Measurements from ENCODE around the gene MUC4.

The MUC4 gene

GRCh38 chr3:195854628-195855294 lies 43.0 kb upstream of the MUC4 start:
- H3K36me3 ChIP-seq (ENCODE audit: control insufficient read depth, low read length): no peaks in the 10 kb centered on the region
- no peaks in the 10 kb centered on the region for H3F3A ChIP-seq (ENCODE audit: control insufficient read depth, insufficient read depth)
- no peaks in the 10 kb centered on the region for H3K9me3 ChIP-seq (ENCODE audit: control insufficient read depth, insufficient read depth, low read length)
- H3K4me2 ChIP-seq (ENCODE audit: low read length): no peak overlapping the region
- H3K4me3 ChIP-seq (ENCODE audit: low read length): no peak overlapping the region
- H3K27me3 ChIP-seq (ENCODE audit: control insufficient read depth, low read length): no peaks in the 10 kb centered on the region
- H4K20me1 ChIP-seq (ENCODE audit: control insufficient read depth, insufficient read depth, low read depth, low read length): no peaks in the 10 kb centered on the region
- H3K4me1 ChIP-seq (ENCODE audit: control insufficient read depth, low read length): peaks cover 3% of the 10 kb centered on the region; the same call in 1 of the 2 replicates
- no peak overlapping the region for H3K27ac ChIP-seq (ENCODE audit: low read depth, low read length)
- TF ChIP-seq, protein P1, sequence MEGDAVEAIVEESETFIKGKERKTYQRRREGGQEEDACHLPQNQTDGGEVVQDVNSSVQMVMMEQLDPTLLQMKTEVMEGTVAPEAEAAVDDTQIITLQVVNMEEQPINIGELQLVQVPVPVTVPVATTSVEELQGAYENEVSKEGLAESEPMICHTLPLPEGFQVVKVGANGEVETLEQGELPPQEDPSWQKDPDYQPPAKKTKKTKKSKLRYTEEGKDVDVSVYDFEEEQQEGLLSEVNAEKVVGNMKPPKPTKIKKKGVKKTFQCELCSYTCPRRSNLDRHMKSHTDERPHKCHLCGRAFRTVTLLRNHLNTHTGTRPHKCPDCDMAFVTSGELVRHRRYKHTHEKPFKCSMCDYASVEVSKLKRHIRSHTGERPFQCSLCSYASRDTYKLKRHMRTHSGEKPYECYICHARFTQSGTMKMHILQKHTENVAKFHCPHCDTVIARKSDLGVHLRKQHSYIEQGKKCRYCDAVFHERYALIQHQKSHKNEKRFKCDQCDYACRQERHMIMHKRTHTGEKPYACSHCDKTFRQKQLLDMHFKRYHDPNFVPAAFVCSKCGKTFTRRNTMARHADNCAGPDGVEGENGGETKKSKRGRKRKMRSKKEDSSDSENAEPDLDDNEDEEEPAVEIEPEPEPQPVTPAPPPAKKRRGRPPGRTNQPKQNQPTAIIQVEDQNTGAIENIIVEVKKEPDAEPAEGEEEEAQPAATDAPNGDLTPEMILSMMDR (IDR thresholded peaks at IDR 0.05; ENCODE audit: low read depth, low read length, poor library complexity, severe bottlenecking): no peak
- no peak for TF ChIP-seq EZH2phosphoT487 (IDR thresholded peaks at IDR 0.05; ENCODE audit: borderline replicate concordance, low read length)
- H3K9me2 ChIP-seq (replicated peaks; ENCODE audit: control insufficient read depth, low read length): no peaks in the 10 kb centered on the region
- H3K79me2 ChIP-seq (ENCODE audit: control insufficient read depth, low read length): no peaks in the 10 kb centered on the region

GRCh38 chr3:195853996-195854395 lies 42.3 kb upstream of the MUC4 start:
- Histone ChIP-seq H3K79me2 (ENCODE audit: control insufficient read depth, low read length) (no peaks in the 10 kb centered on the region), H3K4me3 (ENCODE audit: low read length) (no peak overlapping the region), H4K20me1 (ENCODE audit: control insufficient read depth, insufficient read depth, low read depth, low read length) (no peaks in the 10 kb centered on the region), H3K36me3 (ENCODE audit: control insufficient read depth, low read length) (no peaks in the 10 kb centered on the region), H3K27me3 (ENCODE audit: control insufficient read depth, low read length) (peaks cover 6% of the 10 kb centered on the region; the same call in 1 of the 2 replicates), H3K9me3 (ENCODE audit: control insufficient read depth, insufficient read depth, low read length) (no peaks in the 10 kb centered on the region), H3K4me1 (ENCODE audit: control insufficient read depth, low read length) (no peaks in the 10 kb centered on the region), H3F3A (ENCODE audit: control insufficient read depth, insufficient read depth) (no peaks in the 10 kb centered on the region), H3K27ac (ENCODE audit: low read depth, low read length) (no peak overlapping the region), H3K4me2 (ENCODE audit: low read length) (no peak overlapping the region), H3K9me2 (replicated peaks; ENCODE audit: control insufficient read depth, low read length) (no peaks in the 10 kb centered on the region)
- TF ChIP-seq EZH2phosphoT487 (IDR thresholded peaks at IDR 0.05; ENCODE audit: borderline replicate concordance, low read length): no peak
- TF ChIP-seq, protein P1 (IDR thresholded peaks at IDR 0.05; ENCODE audit: low read depth, low read length, poor library complexity, severe bottlenecking): no peak

DNA sequence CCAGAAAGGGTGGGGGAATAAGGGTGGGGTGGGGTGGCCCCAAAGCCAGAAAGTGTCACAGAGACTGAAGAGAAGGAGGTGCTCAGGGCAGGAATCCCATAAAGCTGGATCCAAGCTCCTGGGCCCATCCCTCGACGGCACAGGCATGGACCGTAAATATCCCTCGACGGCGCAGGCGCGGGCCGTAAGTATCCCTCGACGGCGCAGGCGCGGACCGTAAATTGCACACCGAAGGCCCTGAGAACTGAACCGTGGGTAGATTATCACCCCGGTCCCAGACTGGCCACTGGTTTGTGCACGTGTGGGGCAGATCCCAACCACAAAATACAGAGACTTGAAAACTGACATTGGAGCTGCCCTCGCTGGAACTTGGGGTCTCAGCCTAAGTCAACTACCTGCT lies 41.3 kb upstream of the MUC4 start:
- Histone ChIP-seq H3K4me2 (ENCODE audit: low read length) (no peak overlapping the region), H3K79me2 (ENCODE audit: control insufficient read depth, low read length) (no peaks in the 10 kb centered on the region), H3K4me1 (ENCODE audit: control insufficient read depth, low read length) (no peaks in the 10 kb centered on the region), H3K9me3 (ENCODE audit: control insufficient read depth, insufficient read depth, low read length) (no peaks in the 10 kb centered on the region), H4K20me1 (ENCODE audit: control insufficient read depth, insufficient read depth, low read depth, low read length) (no peaks in the 10 kb centered on the region), H3K36me3 (ENCODE audit: control insufficient read depth, low read length) (no peaks in the 10 kb centered on the region), H3K9me2 (replicated peaks; ENCODE audit: control insufficient read depth, low read length) (no peaks in the 10 kb centered on the region), H3K27me3 (ENCODE audit: control insufficient read depth, low read length) (peaks cover 7% of the 10 kb centered on the region; the same call in 1 of the 2 replicates), H3F3A (ENCODE audit: control insufficient read depth, insufficient read depth) (no peaks in the 10 kb centered on the region), H3K27ac (ENCODE audit: low read depth, low read length) (no peak overlapping the region), H3K4me3 (ENCODE audit: low read length) (no peak overlapping the region)
- TF ChIP-seq EZH2phosphoT487 (IDR thresholded peaks at IDR 0.05; ENCODE audit: borderline replicate concordance, low read length): no peak
- TF ChIP-seq, protein P1 (IDR thresholded peaks at IDR 0.05; ENCODE audit: low read depth, low read length, poor library complexity, severe bottlenecking): no peak
